GM12878 (cell line): Measurements from ENCODE around the gene HS1BP3. TPM values are rescaled to one million over a fixed set of nuclear protein-coding genes. Genes with fewer than 3 reads are reported as not detected.

ENCODE experiments used
- ATAC-seq: fragments of 200-7000 bp; cut with Tn5 transposase; 3 replicates; pipeline ENCODE4 v1.9.1; 2020; ENCODE audit warnings: mild to moderate bottlenecking, moderate library complexity
- BruUV-seq: library from RNA; stranded (reverse); fragments of 400-500 nt; replicated peaks from 2 replicates; lab custom pipeline; 2021; lab: Mats Ljungman, UMichigan
- CTCF ChIA-PET: fragments of 300-600 bp; sonication (Branson Sonifier 250); formaldehyde crosslinking; extraction: SDS; loops from one replicate; lab custom pipeline; 2021; ENCODE audit warnings: inconsistent platforms; lab: Yijun Ruan, JAX
- POLR2A ChIA-PET: fragments of 350-600 bp; formaldehyde crosslinking; extraction: SDS; loops from one replicate; lab custom pipeline; 2021; ENCODE audit warnings: inconsistent platforms; lab: Charles Lee
- RAD21 ChIA-PET: fragments of 300-600 bp; sonication (Branson Sonifier 250); formaldehyde crosslinking; loops from one replicate; lab custom pipeline; 2023; ENCODE audit warnings: antibody characterized with exemption; ENCODE audit not compliant: unreplicated experiment; lab: Charles Lee
- SMC1A ChIA-PET: fragments of 300-600 bp; sonication (Branson Sonifier 250); formaldehyde crosslinking; loops from one replicate; lab custom pipeline; 2023; ENCODE audit not compliant: unreplicated experiment, uncharacterized antibody; lab: Charles Lee
- DNase-seq: peaks from one replicate; pipeline ENCODE4 v3.0.0-alpha.2; 2011; ENCODE audit warnings: low read depth, low spot score
- FAIRE-seq: peaks from 3 replicates; lab custom pipeline; 2011; peaks lifted over from hg19 to GRCh38; lab: Jason Lieb, UNC
- H2AFZ ChIP-seq: 2 replicates; pipeline ENCODE4 v1.6.0; 2011; ENCODE audit warnings: low read depth, low read length, control low read depth; ENCODE audit not compliant: control insufficient read depth
- H3K27ac ChIP-seq: 2 replicates; pipeline ENCODE4 v1.5.1; 2011; ENCODE audit warnings: control low read depth; ENCODE audit not compliant: control insufficient read depth, insufficient read depth
- H3K27me3 ChIP-seq, 2 experiments: replicated peaks in 1 of 2; 2 replicates each; pipeline versions ENCODE4 v1.6.0 to v1.6.1; 2011; ENCODE audit warnings: low read length in 1 of 2; ENCODE audit not compliant: control insufficient read depth in 2 of 2, insufficient read depth in 2 of 2
- H3K36me3 ChIP-seq, 2 experiments: 2 replicates each; pipeline ENCODE4 v1.5.1; 2011; ENCODE audit warnings: low read length in 1 of 2; ENCODE audit not compliant: control insufficient read depth in 2 of 2, insufficient read depth in 2 of 2
- H3K4me1 ChIP-seq: 2 replicates; pipeline ENCODE4 v1.6.1; 2011; ENCODE audit warnings: mild to moderate bottlenecking, low read length, moderate library complexity, mixed read lengths; ENCODE audit not compliant: control insufficient read depth, insufficient read depth
- H3K4me2 ChIP-seq: 2 replicates; pipeline ENCODE4 v1.6.0; 2011; ENCODE audit warnings: control low read depth; ENCODE audit not compliant: control insufficient read depth, insufficient read depth
- H3K4me3 ChIP-seq: fragments of 200-600 bp; sonication (generic); 2 replicates; pipeline ENCODE4 v1.5.1; 2016
- H3K79me2 ChIP-seq: 2 replicates; pipeline ENCODE4 v1.6.0; 2011; ENCODE audit warnings: low read length; ENCODE audit not compliant: control insufficient read depth, insufficient read depth
- H3K9ac ChIP-seq: 2 replicates; pipeline ENCODE4 v1.8.0; 2011; ENCODE audit warnings: low read length, control low read depth, mixed read lengths; ENCODE audit not compliant: control insufficient read depth, insufficient read depth
- H3K9me3 ChIP-seq: replicated peaks from 3 replicates; pipeline ENCODE4 v1.5.1; 2011; ENCODE audit warnings: mild to moderate bottlenecking, low read length; ENCODE audit not compliant: control insufficient read depth, insufficient read depth
- H4K20me1 ChIP-seq: 2 replicates; pipeline ENCODE4 v1.6.0; 2011; ENCODE audit not compliant: control insufficient read depth, insufficient read depth
- ELK1 ChIP-seq: IDR thresholded peaks from 2 replicates; pipeline ENCODE4 v1.6.1; 2012; ENCODE audit warnings: low read depth, low read length, improper control_type of control experiment
- PAX8 ChIP-seq: fragments of 450-650 bp; IDR thresholded peaks from 2 replicates; pipeline ENCODE4 v1.6.1; 2017; ENCODE audit warnings: mild to moderate bottlenecking, moderate library complexity
- PRDM15 ChIP-seq: fragments of 450-650 bp; formaldehyde crosslinking; IDR thresholded peaks from 2 replicates; pipeline ENCODE4 v1.4.0; 2020; ENCODE audit warnings: mild to moderate bottlenecking, moderate library complexity
- RAD21 ChIP-seq: IDR thresholded peaks from 2 replicates; pipeline ENCODE4 v1.6.1; 2011; ENCODE audit warnings: mild to moderate bottlenecking, low read depth, low read length, moderate library complexity; ENCODE audit not compliant: insufficient read depth
- RAD51 ChIP-seq: fragments of 450-650 bp; IDR thresholded peaks from 2 replicates; pipeline ENCODE4 v1.6.1; 2016; ENCODE audit warnings: moderate library complexity, mild to moderate bottlenecking, inconsistent platforms
- TBL1XR1 ChIP-seq: IDR thresholded peaks from 2 replicates; pipeline ENCODE4 v1.6.1; 2012; ENCODE audit warnings: low read depth, low read length, improper control_type of control experiment
- ZBTB4 ChIP-seq: fragments of 450-650 bp; formaldehyde crosslinking; IDR thresholded peaks from 2 replicates; pipeline ENCODE4 v1.4.0; 2022; ENCODE audit warnings: mild to moderate bottlenecking, moderate library complexity
- ZNF384 ChIP-seq: IDR thresholded peaks from 2 replicates; pipeline ENCODE4 v1.6.1; 2012; ENCODE audit warnings: low read depth, mild to moderate bottlenecking, low read length, improper control_type of control experiment, borderline replicate concordance
- WGBS: methylation state at CpG from one replicate; pipeline ENCODE4 v1.1.6; 2016; ENCODE audit warnings: low lambda C conversion rate; ENCODE audit not compliant: insufficient replicate concordance, insufficient coverage; ENCODE audit errors: missing lambda C conversion rate; 5-methylcytosine and 5-hydroxymethylcytosine counted together
- in situ Hi-C: fragments of 300-500 bp; cut with MboI; formaldehyde crosslinking; loops from 9 replicates; pipeline ENCODE4 v1.14.3; 2018; ENCODE audit warnings: mixed read lengths
- intact Hi-C: fragments of 100-400 bp; cut with micrococcal nuclease; formaldehyde crosslinking; loops from one replicate; pipeline ENCODE4 v1.14.2; 2022; ENCODE audit not compliant: unreplicated experiment
- polyA plus RNA-seq, 11 experiments: library from polyadenylated mRNA; depleted of rRNA in 4 of 11; unstranded in 6 of 11; stranded (reverse) in 5 of 11; fragments of >200 nt; fragmentation: Nextera tagmentation in 4 of 11; fragmentation: Illumina TruSeq in 1 of 11; extraction: Ambion mirVana in 4 of 11; extraction: Trizol in 1 of 11; gene quantifications; 1 replicate in 1 of 11; 2 replicates in 10 of 11; pipeline versions ENCODE4 v1.2.1 to v1.2.3, GENCODE V29; 2011 to 2016; ENCODE audit warnings: inconsistent platforms in 2 of 11, missing spikeins in 2 of 11, low read depth in 1 of 11
- total RNA-seq, 4 experiments: library from RNA; depleted of rRNA in 3 of 4; stranded (reverse); fragments of >200 nt in 3 of 4; fragmentation: Illumina TruSeq in 1 of 4; extraction: Trizol in 1 of 4; gene quantifications; 2 replicates each; pipeline versions ENCODE4 v1.2.1 to v1.2.3, GENCODE V29; 2013 to 2021
- TF ChIP-seq, protein P1 (sequence below): fragments of 450-650 bp; formaldehyde crosslinking; IDR thresholded peaks from 2 replicates; pipeline ENCODE4 v1.5.0; 2022; ENCODE audit warnings: mild to moderate bottlenecking, missing genetic modification characterization

HS1BP3 gene
- total and polyA plus RNA-seq, 10 of the 15 experiments (the other 5 are each of a cell fraction or from before 2014, with no cell fraction given), result 0.47 to 7.2 (median 4.6) TPM

GRCh38 chr2:20619624-20620024 lies 31.3 kb downstream of the HS1BP3 start (continued):
- TF ChIP-seq, protein P1, sequence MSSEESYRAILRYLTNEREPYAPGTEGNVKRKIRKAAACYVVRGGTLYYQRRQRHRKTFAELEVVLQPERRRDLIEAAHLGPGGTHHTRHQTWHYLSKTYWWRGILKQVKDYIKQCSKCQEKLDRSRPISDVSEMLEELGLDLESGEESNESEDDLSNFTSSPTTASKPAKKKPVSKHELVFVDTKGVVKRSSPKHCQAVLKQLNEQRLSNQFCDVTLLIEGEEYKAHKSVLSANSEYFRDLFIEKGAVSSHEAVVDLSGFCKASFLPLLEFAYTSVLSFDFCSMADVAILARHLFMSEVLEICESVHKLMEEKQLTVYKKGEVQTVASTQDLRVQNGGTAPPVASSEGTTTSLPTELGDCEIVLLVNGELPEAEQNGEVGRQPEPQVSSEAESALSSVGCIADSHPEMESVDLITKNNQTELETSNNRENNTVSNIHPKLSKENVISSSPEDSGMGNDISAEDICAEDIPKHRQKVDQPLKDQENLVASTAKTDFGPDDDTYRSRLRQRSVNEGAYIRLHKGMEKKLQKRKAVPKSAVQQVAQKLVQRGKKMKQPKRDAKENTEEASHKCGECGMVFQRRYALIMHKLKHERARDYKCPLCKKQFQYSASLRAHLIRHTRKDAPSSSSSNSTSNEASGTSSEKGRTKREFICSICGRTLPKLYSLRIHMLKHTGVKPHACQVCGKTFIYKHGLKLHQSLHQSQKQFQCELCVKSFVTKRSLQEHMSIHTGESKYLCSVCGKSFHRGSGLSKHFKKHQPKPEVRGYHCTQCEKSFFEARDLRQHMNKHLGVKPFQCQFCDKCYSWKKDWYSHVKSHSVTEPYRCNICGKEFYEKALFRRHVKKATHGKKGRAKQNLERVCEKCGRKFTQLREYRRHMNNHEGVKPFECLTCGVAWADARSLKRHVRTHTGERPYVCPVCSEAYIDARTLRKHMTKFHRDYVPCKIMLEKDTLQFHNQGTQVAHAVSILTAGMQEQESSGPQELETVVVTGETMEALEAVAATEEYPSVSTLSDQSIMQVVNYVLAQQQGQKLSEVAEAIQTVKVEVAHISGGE (CRISPR knock-in tag), result no peak
- TF ChIP-seq PRDM15 (CRISPR knock-in tag), result no peak

DNA sequence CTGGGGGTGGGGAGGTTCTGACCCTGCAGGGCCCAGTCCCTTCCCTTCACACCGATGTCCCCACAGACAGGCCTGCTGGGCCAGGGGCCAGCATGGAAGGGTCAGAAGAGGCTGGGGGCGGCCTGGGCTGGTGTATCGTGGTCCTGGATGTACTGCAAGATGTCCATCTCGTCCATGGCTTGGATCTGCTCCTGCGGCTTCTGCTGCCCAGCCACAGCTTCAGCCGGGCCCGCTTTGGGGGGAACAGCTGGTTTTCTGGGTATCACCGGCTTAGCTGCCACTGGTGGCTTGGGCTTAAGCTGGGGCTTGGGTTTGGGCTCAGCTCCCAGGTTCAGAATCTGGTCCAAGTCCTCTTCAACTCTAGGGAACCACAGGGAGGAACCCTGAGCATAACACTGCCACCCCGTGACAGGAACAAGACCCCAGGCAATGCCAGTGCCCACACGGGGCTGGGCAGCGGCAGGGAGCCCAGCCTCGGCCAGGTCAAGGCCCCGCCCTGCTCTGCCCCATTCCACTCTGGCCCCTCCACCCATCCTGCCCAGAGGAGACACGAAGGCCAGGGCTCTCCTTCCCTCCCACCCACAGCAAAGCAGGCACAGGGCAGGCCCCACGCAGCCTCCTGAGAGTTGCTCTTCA lies 31.9 kb downstream of the HS1BP3 start:
- no TSS peak for BruUV-seq
- SMC1A ChIA-PET, result interaction anchor here (0.7 kb wide), 1 partner anchor 945 kb away, joined by 3 read pairs; no protein-coding TSS in a partner anchor
- H3K4me3 ChIP-seq, result no peak overlapping the region
- no peaks in the 10 kb centered on the region for H3K4me1 ChIP-seq
- intact Hi-C loops, result no loop called here
- DNase-seq (no peak), FAIRE-seq (no peak), ATAC-seq (no peak)
- H3K36me3 ChIP-seq, result no peaks in the 10 kb centered on the region
- H4K20me1 ChIP-seq, result no peaks in the 10 kb centered on the region
- in situ Hi-C loops, result no loop called here
- WGBS, result 73% methylated on average over 15 of the region's 15 CpGs
- H3K27ac ChIP-seq, result no peak overlapping the region
- RAD21 ChIA-PET, result interaction anchor here (1.3 to 2.1 kb wide), 2 partner anchors 23 to 172 kb away, joined by 3 to 5 read pairs; partner anchors contain the start of gene RHOB
- H3K27me3 ChIP-seq, result no peaks in the 10 kb centered on the region
- H3K4me2 ChIP-seq, result no peak overlapping the region
- no peaks in the 10 kb centered on the region for H3K79me2 ChIP-seq
- no peaks in the 10 kb centered on the region for H3K9me3 ChIP-seq
- CTCF ChIA-PET, result no interaction called here
- POLR2A ChIA-PET, result interaction anchor here (1.2 kb wide), 1 partner anchor 172 kb away, joined by 3 read pairs; the partner anchor contains the start of gene RHOB
- no peak overlapping the region for H3K9ac ChIP-seq
- no peak overlapping the region for H2AFZ ChIP-seq
- TF ChIP-seq ZNF384 (no peak), ZBTB4 (CRISPR knock-in tag) (no peak), RAD51 (no peak), RAD21 (no peak), ELK1 (no peak), TBL1XR1 (no peak), PAX8 (no peak)
